Lung (tissue), 12 donors: Measurements from ENCODE around the gene LDLRAD4. TPM values are rescaled to one million over a fixed set of nuclear protein-coding genes. Genes with fewer than 3 reads are reported as not detected.

Source experiments
- ATAC-seq: fragments of 200-7000 bp; cut with Tn5 transposase; one replicate; pipeline ENCODE4 v1.9.1; 2020; ENCODE audit warnings: moderate number of reproducible peaks; ENCODE audit not compliant: insufficient read depth, low FRiP score
- DNase-seq, 3 donors: peaks; one replicate each; pipeline ENCODE4 v3.0.0-alpha.2; 2013 to 2017
- H3K27ac ChIP-seq, 2 donors: one replicate each; pipeline ENCODE4 v1.5.1; 2013; ENCODE audit warnings: mild to moderate bottlenecking in 2 of 2, moderate library complexity in 2 of 2, control low read depth in 1 of 2, inconsistent platforms in 1 of 2, low read depth in 1 of 2, low read length in 1 of 2
- H3K27me3 ChIP-seq, 3 donors: one replicate each; pipeline ENCODE4 v1.5.1; 2013; ENCODE audit warnings: low read length in 2 of 3; ENCODE audit not compliant: control insufficient read depth in 3 of 3, insufficient read depth in 3 of 3
- H3K36me3 ChIP-seq, 4 donors: one replicate each; pipeline ENCODE4 v1.5.1; 2013; ENCODE audit warnings: low read length in 4 of 4, mild to moderate bottlenecking in 1 of 4, moderate library complexity in 1 of 4; ENCODE audit not compliant: control insufficient read depth in 4 of 4, insufficient read depth in 4 of 4
- H3K4me1 ChIP-seq, 5 donors: one replicate each; pipeline ENCODE4 v1.5.1; 2013; ENCODE audit warnings: low read length in 5 of 5, mild to moderate bottlenecking in 2 of 5, moderate library complexity in 1 of 5; ENCODE audit not compliant: control insufficient read depth in 5 of 5, insufficient read depth in 5 of 5
- H3K4me3 ChIP-seq: one replicate; pipeline ENCODE4 v1.5.1; 2013; ENCODE audit warnings: mild to moderate bottlenecking, control low read depth, moderate library complexity
- H3K9ac ChIP-seq, 2 donors: one replicate each; pipeline ENCODE4 v1.5.1; 2013; ENCODE audit warnings: low read length in 2 of 2, control low read depth in 1 of 2; ENCODE audit not compliant: insufficient read depth in 1 of 2
- H3K9me3 ChIP-seq, 4 donors: one replicate each; pipeline ENCODE4 v1.5.1; 2013; ENCODE audit warnings: low read length in 3 of 4, mild to moderate bottlenecking in 1 of 4, moderate library complexity in 1 of 4; ENCODE audit not compliant: control insufficient read depth in 4 of 4, insufficient read depth in 3 of 4
- CTCF ChIP-seq: IDR thresholded peaks from 2 replicates; pipeline ENCODE4 v1.5.1; 2012; ENCODE audit warnings: mild to moderate bottlenecking; ENCODE audit errors: control extremely low read depth, extremely low read depth
- WGBS, 2 donors: extraction: QIAGEN DNeasy Blood & Tissue Kit; methylation state at CpG; one replicate each; pipeline ENCODE4 v1.1.7; 2013; 5-methylcytosine and 5-hydroxymethylcytosine counted together
- polyA plus RNA-seq, 2 donors: library from polyadenylated mRNA; stranded (reverse); fragments of 200-250 nt; gene quantifications; one replicate each; pipeline ENCODE4 v1.2.1, GENCODE V29; 2013
- total RNA-seq, 2 donors: library from RNA; depleted of rRNA in 1 of 2; stranded (reverse); fragments of >200 nt in 1 of 2; gene quantifications; one replicate each; pipeline ENCODE4 v1.2.1, GENCODE V29; 2014 to 2021
- donor health status: control.
- donor health status: control.
- donor health status: Bipolar disorder and iron deficiency.
- donor health status: healthy.
- donor health status: DM: yes; HTN: yes; CAD: no.

The LDLRAD4 gene
- total and polyA plus RNA-seq, 4 donors = 3.2 to 62.4 (median 19.9) TPM

DNA sequence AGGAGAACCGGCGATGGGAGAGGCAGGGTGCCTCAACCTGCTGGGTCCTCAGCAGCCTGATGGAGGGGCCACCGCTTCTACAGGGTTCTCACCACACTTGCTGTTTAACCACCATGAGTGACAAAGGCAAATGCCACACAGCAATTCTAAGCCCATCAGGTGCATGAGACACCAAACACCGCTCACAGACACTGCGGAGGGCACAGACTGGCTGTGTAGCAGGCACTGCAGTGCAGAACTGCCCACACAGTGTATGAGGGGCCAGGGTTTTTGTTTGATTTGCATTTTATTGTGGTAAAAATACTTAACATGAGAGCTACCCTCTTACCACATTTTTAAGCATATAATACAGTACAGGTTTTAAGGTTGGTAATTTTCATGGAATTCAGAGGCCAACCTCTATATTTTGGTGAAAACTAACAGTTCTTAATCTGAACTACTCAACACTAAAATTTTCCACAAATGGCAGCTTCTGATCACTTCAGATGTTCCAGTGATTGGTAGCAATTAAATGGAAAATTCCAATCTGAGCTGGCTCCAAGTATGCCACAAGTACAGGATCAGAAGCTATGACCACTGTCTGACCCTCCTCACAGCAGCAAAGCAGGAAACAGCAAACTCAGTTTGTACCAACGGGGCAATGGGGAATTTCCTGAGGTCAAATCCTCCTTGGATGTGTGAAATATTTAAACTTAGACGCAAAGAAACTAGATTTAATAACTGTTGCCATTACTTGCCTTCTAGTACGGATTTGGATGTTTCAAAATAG, 440.1 kb downstream of the LDLRAD4 start:
- Histone ChIP-seq H3K36me3 (no peaks in the 10 kb centered on the region), H3K9ac (no peak overlapping the region), H3K4me1 (peaks cover 0 to 6% (median 1%) of the 10 kb centered on the region in 5 donors), H3K27me3 (no peaks in the 10 kb centered on the region), H3K9me3 (no peaks in the 10 kb centered on the region), H3K4me3 (no peak overlapping the region), H3K27ac (no peak overlapping the region)
- ATAC-seq (no peak), DNase-seq (no peak)
- 81 to 83% methylated on average over 8 of the region's 8 CpGs for WGBS, 2 donors
- TF ChIP-seq CTCF = no peak

DNA sequence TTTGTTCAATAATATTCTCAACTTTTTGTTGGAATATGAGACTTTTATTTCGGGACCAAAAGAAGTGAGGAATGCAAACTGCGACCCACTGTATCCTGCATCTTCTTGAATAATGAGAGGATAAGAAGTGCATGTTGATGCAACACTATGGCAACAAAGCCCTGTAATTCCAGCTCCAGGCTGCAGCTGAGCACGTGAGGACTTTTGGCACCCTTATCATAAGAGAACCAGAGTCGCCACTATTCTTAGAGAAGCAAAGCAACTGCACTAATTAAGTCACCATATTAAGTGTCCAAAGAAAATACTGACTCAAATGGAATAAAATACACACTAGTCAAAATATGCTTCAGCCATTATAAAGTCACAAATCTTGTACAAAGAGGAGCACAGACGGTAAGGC, 441.9 kb downstream of the LDLRAD4 start:
- Histone ChIP-seq H3K4me3 (no peak overlapping the region), H3K27ac (no peak overlapping the region), H3K4me1 (peaks cover 0 to 8% (median 6%) of the 10 kb centered on the region in 5 donors), H3K9ac (no peak overlapping the region), H3K27me3 (no peaks in the 10 kb centered on the region), H3K36me3 (peaks cover 0 to 3% (median 0%) of the 10 kb centered on the region in 4 donors), H3K9me3 (no peaks in the 10 kb centered on the region)
- ATAC-seq = no peak
- DNase-seq = peak in 2 of 3 donors; percentile 49 to 52
- TF ChIP-seq CTCF = no peak
- WGBS, 2 donors = 79 to 90% methylated on average over 5 of the region's 5 CpGs

- H3K9me3 ChIP-seq = no peaks in the 10 kb centered on the region
- no peak overlapping the region for H3K27ac ChIP-seq
- no peak for ATAC-seq
- no peak for TF ChIP-seq CTCF
- no peak for DNase-seq
- no peak overlapping the region for H3K9ac ChIP-seq
- WGBS, 2 donors = 85 to 88% methylated on average over 8 of the region's 8 CpGs
- peaks cover 0 to 3% (median 0%) of the 10 kb centered on the region in 4 donors for H3K36me3 ChIP-seq
- no peaks in the 10 kb centered on the region for H3K27me3 ChIP-seq
- H3K4me1 ChIP-seq = peaks cover 0 to 8% (median 6%) of the 10 kb centered on the region in 5 donors
- H3K4me3 ChIP-seq = no peak overlapping the region
Observed at GRCh38 chr18:13661051-13661778, 442.7 kb downstream of the LDLRAD4 start.
